Uterus (tissue), 4 donors: ENCODE results near the gene SH3BP2. TPM values are rescaled to one million over a fixed set of nuclear protein-coding genes. Genes with fewer than 3 reads are reported as not detected.

ENCODE experiments used
- DNase-seq, 2 donors: peaks; one replicate each; pipeline ENCODE4 v3.0.0-alpha.2; 2019 to 2020
- H3K27ac ChIP-seq, 2 donors: fragments of 200-600 bp; sonication (generic); 1 replicate in 1 of 2; 2 replicates in 1 of 2; pipeline ENCODE4 v1.5.1; 2016 to 2018
- H3K27me3 ChIP-seq, 2 donors: fragments of 200-600 bp; sonication (generic); one replicate each; pipeline ENCODE4 v1.5.1; 2018 to 2019; ENCODE audit warnings: control low read depth in 1 of 2
- H3K36me3 ChIP-seq, 2 donors: fragments of 200-600 bp; sonication (generic); one replicate each; pipeline ENCODE4 v1.5.1; 2019; ENCODE audit warnings: control low read depth in 1 of 2
- H3K4me1 ChIP-seq, 2 donors: fragments of 200-600 bp; sonication (generic); one replicate each; pipeline ENCODE4 v1.5.1; 2018 to 2019; ENCODE audit warnings: control low read depth in 1 of 2
- H3K4me3 ChIP-seq, 2 donors: fragments of 200-600 bp; sonication (generic); 1 replicate in 1 of 2; 2 replicates in 1 of 2; pipeline ENCODE4 v1.5.1; 2018 to 2019; ENCODE audit warnings: mild to moderate bottlenecking in 1 of 2
- H3K9me3 ChIP-seq, 2 donors: fragments of 200-600 bp; sonication (generic); one replicate each; pipeline ENCODE4 v1.5.1; 2019; ENCODE audit warnings: control low read depth in 1 of 2
- CTCF ChIP-seq, 4 experiments: fragments of 200-600 bp in 2 of 4; fragments of 450-650 bp in 2 of 4; sonication (generic) in 2 of 4; IDR thresholded peaks; one replicate each; pipeline ENCODE4 v1.5.1; 2016 to 2019; ENCODE audit warnings: antibody characterized with exemption in 4 of 4, mild to moderate bottlenecking in 2 of 4, moderate library complexity in 1 of 4
- POLR2A ChIP-seq, 2 donors: fragments of 450-650 bp; IDR thresholded peaks; one replicate each; pipeline ENCODE4 v1.6.1; 2016; ENCODE audit warnings: antibody characterized with exemption in 2 of 2, mild to moderate bottlenecking in 1 of 2, moderate library complexity in 1 of 2
- intact Hi-C: fragments of 100-400 bp; cut with DNase I; formaldehyde crosslinking; loops from one replicate; pipeline ENCODE4 v1.15.1; 2023; ENCODE audit warnings: low total_unique reads
- total RNA-seq, 4 donors: library from RNA; depleted of rRNA in 3 of 4; stranded (reverse); fragments of >200 nt in 3 of 4; gene quantifications; one replicate each; pipeline versions ENCODE4 v1.1.0 to v1.2.4, GENCODE V29; 2014 to 2023
- donor health status: DM: yes; HTN: yes; CAD: no.

The SH3BP2 gene
- total RNA-seq, 4 donors from 2014 or later, result 6.4 to 50.0 (median 29.3) TPM

GRCh38 chr4:2745981-2746806, 46.7 kb upstream of the SH3BP2 start:
- Histone ChIP-seq H3K9me3 (no peaks in the 10 kb centered on the region), H3K27ac (no peak overlapping the region), H3K36me3 (no peaks in the 10 kb centered on the region), H3K4me3 (no peak overlapping the region), H3K27me3 (no peaks in the 10 kb centered on the region), H3K4me1 (no peaks in the 10 kb centered on the region)
- TF ChIP-seq CTCF (IDR thresholded peaks at IDR 0.05), result no peak
- TF ChIP-seq POLR2A (IDR thresholded peaks at IDR 0.05), result no peak
- no peak for DNase-seq
- intact Hi-C loops, result no loop called here

GRCh38 chr4:2746891-2747695, 45.8 kb upstream of the SH3BP2 start:
- Histone ChIP-seq H3K4me3 (no peak overlapping the region), H3K9me3 (no peaks in the 10 kb centered on the region), H3K4me1 (no peaks in the 10 kb centered on the region), H3K27ac (no peak overlapping the region), H3K36me3 (no peaks in the 10 kb centered on the region), H3K27me3 (no peaks in the 10 kb centered on the region)
- intact Hi-C loops, result no loop called here
- DNase-seq, result no peak
- TF ChIP-seq POLR2A (IDR thresholded peaks at IDR 0.05), result no peak
- TF ChIP-seq CTCF (IDR thresholded peaks at IDR 0.05), result no peak

GRCh38 chr4:2750719-2751605, 41.9 kb upstream of the SH3BP2 start:
- H3K27me3 ChIP-seq, result no peaks in the 10 kb centered on the region
- H3K4me1 ChIP-seq, result no peaks in the 10 kb centered on the region
- H3K9me3 ChIP-seq, result no peaks in the 10 kb centered on the region
- no peak overlapping the region for H3K4me3 ChIP-seq
- no peak for TF ChIP-seq CTCF (IDR thresholded peaks at IDR 0.05)
- no peak for TF ChIP-seq POLR2A (IDR thresholded peaks at IDR 0.05)
- intact Hi-C loops, result no loop called here
- no peak overlapping the region for H3K27ac ChIP-seq
- H3K36me3 ChIP-seq, result no peaks in the 10 kb centered on the region
- no peak for DNase-seq

GRCh38 chr4:2753436-2753835, 39.4 kb upstream of the SH3BP2 start:
- Histone ChIP-seq H3K9me3 (no peaks in the 10 kb centered on the region), H3K27me3 (no peaks in the 10 kb centered on the region), H3K27ac (no peak overlapping the region), H3K4me1 (no peaks in the 10 kb centered on the region), H3K4me3 (no peak overlapping the region), H3K36me3 (no peaks in the 10 kb centered on the region)
- TF ChIP-seq POLR2A (IDR thresholded peaks at IDR 0.05), result no peak
- TF ChIP-seq CTCF (IDR thresholded peaks at IDR 0.05), result no peak
- intact Hi-C loops, result no loop called here
- DNase-seq, result no peak
